ENCODE results near the gene CDC42EP2.

DNA sequence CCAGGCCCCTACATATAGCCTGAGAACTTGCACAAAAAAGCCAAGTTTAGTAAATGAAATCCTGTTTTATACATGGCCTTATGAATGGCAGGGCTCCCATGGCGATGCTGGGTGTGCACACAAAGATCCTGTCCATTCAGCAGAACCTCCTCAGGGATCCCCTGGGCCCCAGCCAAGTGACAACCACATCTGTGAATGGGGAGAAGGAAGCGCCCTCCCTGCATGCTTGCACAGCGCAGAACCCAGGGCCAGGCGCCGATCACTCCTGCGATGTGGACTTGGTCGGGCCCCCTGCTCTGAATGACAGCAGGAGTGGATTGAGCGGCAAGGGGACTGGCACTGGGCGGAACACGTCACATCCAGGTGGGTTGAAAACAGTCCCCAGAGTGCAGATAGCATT is 4.5 kb upstream of the CDC42EP2 start:
- TF ChIP-seq SUZ12 (IDR thresholded peaks at IDR 0.05; ENCODE audit: extremely low read depth, insufficient read depth, insufficient read length), result no peak
- TF ChIP-seq YY1 (IDR thresholded peaks at IDR 0.05; ENCODE audit: insufficient read depth, insufficient read length), result no peak
- no peak for TF ChIP-seq ZNF274 (IDR thresholded peaks at IDR 0.05; ENCODE audit: low read depth, low read length)
